Peyer's patch (tissue), 4 donors: ENCODE data around the gene DOCK1.

Experiments used
- CTCF ChIP-seq, 6 experiments: fragments of 450-650 bp in 4 of 6; fragments of 200-600 bp in 2 of 6; sonication (generic) in 1 of 6; IDR thresholded peaks; one replicate each; pipeline ENCODE4 v1.5.1; 2017 to 2019; ENCODE audit warnings: antibody characterized with exemption in 6 of 6, mild to moderate bottlenecking in 3 of 6, moderate library complexity in 1 of 6
- POLR2A ChIP-seq, 2 donors: fragments of 450-650 bp; IDR thresholded peaks; one replicate each; pipeline ENCODE4 v1.5.1; 2017; ENCODE audit warnings: antibody characterized with exemption in 2 of 2, mild to moderate bottlenecking in 2 of 2, moderate library complexity in 2 of 2

GRCh38 chr10:126872135-126872534 lies 33.1 kb upstream of the DOCK1 start:
- TF ChIP-seq POLR2A (IDR thresholded peaks at IDR 0.05), result no peak
- no peak for TF ChIP-seq CTCF (IDR thresholded peaks at IDR 0.05)
